Subcutaneous adipose tissue (tissue), 4 donors: ENCODE measurements around the gene TRHDE. TPM values are rescaled to one million over a fixed set of nuclear protein-coding genes. Genes with fewer than 3 reads are reported as not detected.

Source experiments
- total RNA-seq, 4 donors: library from RNA; depleted of rRNA; stranded (reverse); fragments of >200 nt; gene quantifications; one replicate each; pipeline ENCODE4 v1.1.0, GENCODE V29; 2016
- TF ChIP-seq, protein P1 (sequence below): fragments of 450-650 bp; IDR thresholded peaks from one replicate; pipeline ENCODE4 v1.5.1; 2016; ENCODE audit warnings: low read depth, mild to moderate bottlenecking, control low read depth, antibody characterized with exemption, moderate library complexity

TRHDE gene
- total RNA-seq, 4 donors from 2014 or later = 17.7 to 30.9 (median 26.1) TPM

DNA sequence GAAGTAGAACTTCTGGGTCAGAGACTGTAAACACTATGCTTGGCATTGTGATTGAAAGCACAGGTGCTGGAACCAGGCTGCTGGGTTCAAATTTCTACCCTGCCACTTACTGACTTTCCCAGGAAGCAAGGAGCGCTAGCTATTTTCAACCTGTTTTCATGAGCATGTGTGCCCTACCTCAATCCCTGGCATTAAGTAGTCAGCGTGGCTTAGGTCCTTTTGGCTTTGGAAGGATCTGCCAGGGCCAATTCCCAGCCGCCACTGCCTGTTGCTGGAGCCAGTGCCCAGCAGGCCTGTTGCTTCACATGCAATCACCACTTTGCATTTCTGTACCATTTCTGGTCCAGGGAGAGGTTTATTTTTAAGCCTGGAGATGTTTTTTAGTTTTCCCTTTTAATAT lies 196.3 kb downstream of the TRHDE start:
- TF ChIP-seq, protein P1, sequence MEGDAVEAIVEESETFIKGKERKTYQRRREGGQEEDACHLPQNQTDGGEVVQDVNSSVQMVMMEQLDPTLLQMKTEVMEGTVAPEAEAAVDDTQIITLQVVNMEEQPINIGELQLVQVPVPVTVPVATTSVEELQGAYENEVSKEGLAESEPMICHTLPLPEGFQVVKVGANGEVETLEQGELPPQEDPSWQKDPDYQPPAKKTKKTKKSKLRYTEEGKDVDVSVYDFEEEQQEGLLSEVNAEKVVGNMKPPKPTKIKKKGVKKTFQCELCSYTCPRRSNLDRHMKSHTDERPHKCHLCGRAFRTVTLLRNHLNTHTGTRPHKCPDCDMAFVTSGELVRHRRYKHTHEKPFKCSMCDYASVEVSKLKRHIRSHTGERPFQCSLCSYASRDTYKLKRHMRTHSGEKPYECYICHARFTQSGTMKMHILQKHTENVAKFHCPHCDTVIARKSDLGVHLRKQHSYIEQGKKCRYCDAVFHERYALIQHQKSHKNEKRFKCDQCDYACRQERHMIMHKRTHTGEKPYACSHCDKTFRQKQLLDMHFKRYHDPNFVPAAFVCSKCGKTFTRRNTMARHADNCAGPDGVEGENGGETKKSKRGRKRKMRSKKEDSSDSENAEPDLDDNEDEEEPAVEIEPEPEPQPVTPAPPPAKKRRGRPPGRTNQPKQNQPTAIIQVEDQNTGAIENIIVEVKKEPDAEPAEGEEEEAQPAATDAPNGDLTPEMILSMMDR = no peak

DNA sequence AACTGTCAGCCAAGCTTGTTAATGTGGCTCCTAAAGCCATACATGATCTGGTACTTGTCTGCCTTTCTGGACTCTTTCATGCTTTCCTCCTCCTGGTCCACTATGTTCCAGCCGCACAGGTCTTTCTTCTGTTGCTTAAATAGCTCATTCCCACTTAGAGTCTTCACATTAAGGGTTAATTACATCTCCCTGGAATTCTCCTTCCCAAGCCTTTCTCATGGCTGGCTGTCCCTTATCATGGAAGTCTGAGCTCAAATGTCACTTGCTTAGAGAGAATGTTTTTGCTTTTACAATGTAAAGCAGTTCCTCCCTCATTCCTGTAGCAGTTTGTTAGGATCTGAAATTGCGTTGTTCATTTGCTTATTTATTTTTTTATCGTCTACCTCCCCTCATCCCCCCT lies 199.6 kb downstream of the TRHDE start:
- TF ChIP-seq, protein P1 = no peak

DNA sequence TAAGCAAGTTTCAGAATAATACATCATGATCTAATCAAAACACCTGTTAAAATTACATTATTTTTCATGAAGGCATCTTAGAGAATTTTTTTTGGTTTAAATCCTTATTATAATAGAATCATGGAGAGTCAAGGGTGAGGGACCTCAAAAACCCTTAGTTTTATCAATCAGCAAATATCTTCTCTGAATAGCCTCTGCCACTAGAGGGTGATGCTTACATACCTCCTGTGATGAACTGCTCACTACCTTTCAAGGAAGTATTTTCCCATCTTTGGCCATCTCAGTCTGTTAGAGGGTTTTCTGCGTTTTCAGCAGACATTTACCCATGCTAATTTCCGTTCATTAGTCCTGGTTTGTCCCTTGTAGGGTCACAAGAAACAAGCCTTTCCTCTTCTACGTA lies 200.2 kb downstream of the TRHDE start:
- TF ChIP-seq, protein P1 = no peak

DNA sequence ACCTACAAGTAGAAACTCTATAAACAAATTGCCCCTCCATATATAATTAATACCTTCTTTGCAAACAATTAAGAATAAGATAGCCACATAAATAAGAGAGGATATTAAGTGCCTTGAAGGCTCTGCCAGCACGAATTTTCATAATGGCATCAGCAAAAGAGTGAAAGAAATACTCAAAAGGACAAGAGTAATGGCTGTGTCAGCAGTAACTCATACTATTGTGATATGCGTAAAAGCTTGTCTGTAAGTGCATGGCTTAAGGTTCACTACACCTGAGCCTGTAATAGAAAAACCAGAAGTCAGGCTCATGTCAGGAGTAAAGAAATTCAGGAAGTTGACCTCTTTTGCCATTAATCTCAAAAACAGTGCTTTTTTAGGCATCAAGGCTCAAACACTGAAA lies 204.1 kb downstream of the TRHDE start:
- TF ChIP-seq, protein P1 = no peak

DNA sequence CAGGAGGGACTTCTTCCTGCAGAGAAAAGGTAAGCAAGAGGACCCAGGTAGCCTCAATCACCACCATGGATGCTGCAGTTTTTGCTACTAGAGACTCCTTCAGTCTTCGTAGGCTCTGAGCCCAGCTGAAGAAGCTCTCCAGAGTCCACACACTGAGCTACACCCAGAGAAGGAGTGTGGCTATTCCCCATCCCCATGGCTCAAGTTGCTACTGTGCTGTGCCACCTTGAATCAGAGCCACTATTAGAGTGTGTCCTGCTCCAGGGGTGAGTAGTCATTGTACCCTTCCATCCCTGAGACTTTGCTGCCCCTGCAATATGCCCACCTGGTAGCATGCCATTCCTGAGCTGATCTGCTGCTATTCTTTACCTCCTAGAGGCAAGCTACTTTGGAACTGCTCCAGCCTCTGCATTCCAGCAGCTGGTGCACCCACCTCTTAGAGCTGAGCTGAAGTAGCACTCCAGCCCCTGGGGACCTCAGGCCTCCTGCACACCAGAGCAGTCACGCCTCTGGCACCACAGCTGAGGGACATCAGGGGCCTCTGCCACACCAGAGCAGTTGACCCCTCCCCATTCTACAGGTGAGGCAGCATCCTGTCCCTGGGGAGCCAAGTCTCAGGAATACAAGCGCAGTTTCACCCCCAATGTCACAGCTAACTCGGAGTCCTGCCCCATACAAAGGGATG lies 213.0 kb downstream of the TRHDE start:
- TF ChIP-seq, protein P1 = no peak

DNA sequence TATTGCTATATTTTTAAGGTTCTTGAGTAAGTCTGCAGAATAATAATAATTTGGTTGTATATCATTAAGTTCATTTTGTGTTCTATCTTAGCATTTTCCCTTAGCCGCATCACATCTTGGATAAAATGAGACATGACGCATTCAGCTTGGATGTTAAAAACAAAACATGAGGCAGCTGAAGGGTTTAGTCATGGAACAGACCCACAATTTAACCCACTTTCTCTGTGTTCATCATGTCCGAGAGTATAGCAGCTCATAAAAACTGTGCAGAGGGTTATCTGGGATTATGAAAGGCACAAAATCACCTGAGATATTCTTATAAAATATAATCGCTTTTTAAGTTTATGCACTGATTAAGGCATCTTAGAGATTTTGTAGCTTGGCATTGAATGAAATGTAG lies 219.3 kb downstream of the TRHDE start:
- TF ChIP-seq, protein P1 = no peak

DNA sequence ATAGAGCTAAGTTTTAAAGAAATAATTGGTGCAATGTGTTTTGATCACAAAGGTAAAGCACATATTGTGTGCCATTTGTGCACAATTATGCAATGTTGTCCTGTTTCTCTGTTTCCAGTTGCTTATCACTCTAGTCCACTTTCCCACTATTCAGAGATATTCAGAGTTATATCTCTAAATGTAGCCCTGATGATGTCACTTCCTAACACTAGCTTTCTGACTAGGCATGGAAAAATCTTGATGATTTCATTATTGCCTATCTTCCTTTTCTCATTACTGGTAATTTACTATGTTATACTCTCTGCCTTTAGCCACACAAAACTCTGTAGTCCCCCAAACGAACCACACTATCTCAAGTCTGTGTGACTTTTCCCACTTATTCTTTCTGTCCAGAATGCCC lies 221.2 kb downstream of the TRHDE start:
- TF ChIP-seq, protein P1 = no peak
